NCI-H69 (cell line): Measurements from ENCODE around the gene ATXN7L1.

Experiments
- DNase-seq: peaks from one replicate; lab custom pipeline; 2025; lab: John Stamatoyannopoulos, UW

ATXN7L1 gene

GRCh38 chr7:105828141-105828540 is 48.3 kb downstream of the ATXN7L1 start:
- DNase-seq, result no peak

GRCh38 chr7:105827151-105827875 is 49.1 kb downstream of the ATXN7L1 start:
- no peak for DNase-seq

- DNase-seq, result no peak
These were observed 50.3 kb downstream of the ATXN7L1 start for GRCh38 chr7:105826143-105826542.

- no peak for DNase-seq
These were observed 51.0 kb downstream of the ATXN7L1 start for GRCh38 chr7:105825371-105825770.

GRCh38 chr7:105822806-105823205 is 53.6 kb downstream of the ATXN7L1 start:
- DNase-seq, result no peak

GRCh38 chr7:105821527-105821926 is 54.9 kb downstream of the ATXN7L1 start:
- no peak for DNase-seq

GRCh38 chr7:105820363-105821066 is 55.9 kb downstream of the ATXN7L1 start:
- no peak for DNase-seq

- DNase-seq, result no peak
These were observed 56.8 kb downstream of the ATXN7L1 start for GRCh38 chr7:105819559-105819958.

- peak; percentile 60 for DNase-seq
These were observed 59.3 kb downstream of the ATXN7L1 start for GRCh38 chr7:105816954-105817615.

- DNase-seq, result no peak
These were observed 60.0 kb downstream of the ATXN7L1 start for GRCh38 chr7:105816266-105816843.

- DNase-seq, result no peak
These were observed 60.8 kb downstream of the ATXN7L1 start for GRCh38 chr7:105815576-105815975.

- DNase-seq, result no peak
These were observed 61.9 kb downstream of the ATXN7L1 start for GRCh38 chr7:105814481-105814880.

- no peak for DNase-seq
These were observed 65.1 kb downstream of the ATXN7L1 start for GRCh38 chr7:105811189-105811847.

GRCh38 chr7:105810556-105810955 is 65.8 kb downstream of the ATXN7L1 start:
- no peak for DNase-seq

GRCh38 chr7:105808703-105809590 is 67.5 kb downstream of the ATXN7L1 start:
- DNase-seq, result no peak

- no peak for DNase-seq
These were observed 68.2 kb downstream of the ATXN7L1 start for GRCh38 chr7:105808209-105808608.

GRCh38 chr7:105807448-105807762 is 69.0 kb downstream of the ATXN7L1 start:
- no peak for DNase-seq

GRCh38 chr7:105806592-105807447 is 69.6 kb downstream of the ATXN7L1 start:
- DNase-seq, result no peak

GRCh38 chr7:105805447-105806019 is 70.9 kb downstream of the ATXN7L1 start:
- no peak for DNase-seq

- no peak for DNase-seq
These were observed 73.0 kb downstream of the ATXN7L1 start for GRCh38 chr7:105803429-105803736.
